H9 (cell line): Measurements from ENCODE around the gene TIMP1. TPM values are rescaled to one million over a fixed set of nuclear protein-coding genes. Genes with fewer than 3 reads are reported as not detected.

ENCODE experiments used
- DNase-seq: peaks from one replicate; pipeline ENCODE4 v3.0.0-alpha.2; 2017
- H2AFZ ChIP-seq: one replicate; pipeline ENCODE4 v1.6.1; 2013; ENCODE audit warnings: mild to moderate bottlenecking, low read length, control low read depth, moderate library complexity
- H2AK5ac ChIP-seq: 2 replicates; pipeline ENCODE4 v1.6.1; 2013; ENCODE audit warnings: low read length, control low read depth, mixed read lengths; ENCODE audit not compliant: insufficient read length
- H2BK120ac ChIP-seq: one replicate; pipeline ENCODE4 v1.6.1; 2013; ENCODE audit warnings: low read depth, mild to moderate bottlenecking, low read length, control low read depth, inconsistent platforms; ENCODE audit not compliant: poor library complexity, severe bottlenecking
- H2BK12ac ChIP-seq: 2 replicates; pipeline ENCODE4 v1.6.1; 2013; ENCODE audit warnings: low read length, control low read depth, mixed read lengths, low read depth; ENCODE audit not compliant: insufficient read length
- H2BK15ac ChIP-seq: 2 replicates; pipeline ENCODE4 v1.6.1; 2013; ENCODE audit warnings: low read depth, low read length, control low read depth
- H2BK20ac ChIP-seq: one replicate; pipeline ENCODE4 v1.6.1; 2013; ENCODE audit warnings: low read depth, mild to moderate bottlenecking, low read length, control low read depth, inconsistent platforms; ENCODE audit not compliant: poor library complexity, severe bottlenecking
- H2BK5ac ChIP-seq: 2 replicates; pipeline ENCODE4 v1.6.1; 2013; ENCODE audit warnings: low read length, control low read depth, mixed read lengths; ENCODE audit not compliant: insufficient read length
- H3K14ac ChIP-seq: 2 replicates; pipeline ENCODE4 v1.6.1; 2013; ENCODE audit warnings: low read length, control low read depth; ENCODE audit not compliant: insufficient read depth
- H3K18ac ChIP-seq: 2 replicates; pipeline ENCODE4 v1.6.1; 2013; ENCODE audit warnings: low read depth, mild to moderate bottlenecking, mixed read lengths, low read length, control low read depth; ENCODE audit not compliant: insufficient read length
- H3K23ac ChIP-seq: 2 replicates; pipeline ENCODE4 v1.6.1; 2013; ENCODE audit warnings: low read length, control low read depth, mixed read lengths, low read depth; ENCODE audit not compliant: insufficient read length
- H3K23me2 ChIP-seq: 2 replicates; pipeline ENCODE4 v1.6.1; 2013; ENCODE audit warnings: low read depth, mild to moderate bottlenecking, mixed read lengths, low read length, control low read depth; ENCODE audit not compliant: insufficient read length, poor library complexity, severe bottlenecking
- H3K27ac ChIP-seq: 2 replicates; pipeline ENCODE4 v1.5.1; 2013; ENCODE audit warnings: low read length, control low read depth, mixed read lengths, low read depth; ENCODE audit not compliant: insufficient read length
- H3K27me3 ChIP-seq: 2 replicates; pipeline ENCODE4 v1.6.1; 2013; ENCODE audit warnings: low read length, control low read depth, inconsistent platforms; ENCODE audit not compliant: insufficient read depth
- H3K4ac ChIP-seq: 2 replicates; pipeline ENCODE4 v1.6.1; 2013; ENCODE audit warnings: low read depth, mild to moderate bottlenecking, control low read depth, inconsistent platforms, low read length, moderate library complexity
- H3K4me1 ChIP-seq: 2 replicates; pipeline ENCODE4 v1.6.1; 2013; ENCODE audit warnings: low read length, control low read depth, inconsistent platforms; ENCODE audit not compliant: insufficient read depth
- H3K4me2 ChIP-seq: 2 replicates; pipeline ENCODE4 v1.6.1; 2013; ENCODE audit warnings: low read length, control low read depth, mixed read lengths; ENCODE audit not compliant: insufficient read length, insufficient read depth
- H3K56ac ChIP-seq: 2 replicates; pipeline ENCODE4 v1.6.1; 2013; ENCODE audit warnings: low read depth, mild to moderate bottlenecking, mixed read lengths, low read length, control low read depth; ENCODE audit not compliant: insufficient read length
- H3K79me1 ChIP-seq: 2 replicates; pipeline ENCODE4 v1.6.1; 2013; ENCODE audit warnings: low read depth, mild to moderate bottlenecking, moderate library complexity, low read length, control low read depth, inconsistent platforms; ENCODE audit not compliant: insufficient read depth, poor library complexity, severe bottlenecking
- H3K79me2 ChIP-seq: 2 replicates; pipeline ENCODE4 v1.6.1; 2013; ENCODE audit warnings: low read length, control low read depth, inconsistent platforms; ENCODE audit not compliant: insufficient read depth
- H3K9ac ChIP-seq: 2 replicates; pipeline ENCODE4 v1.6.1; 2013; ENCODE audit warnings: low read length, control low read depth, mixed read lengths; ENCODE audit not compliant: insufficient read length; ENCODE audit errors: extremely low read depth
- H3K9me3 ChIP-seq: one replicate; pipeline ENCODE4 v1.6.1; 2013; ENCODE audit warnings: low read depth, low read length, inconsistent platforms; ENCODE audit not compliant: control insufficient read depth
- H3T11ph ChIP-seq: one replicate; pipeline ENCODE4 v1.6.1; 2013; ENCODE audit warnings: mild to moderate bottlenecking, low read length, control low read depth, inconsistent platforms
- H4K20me1 ChIP-seq: one replicate; pipeline ENCODE4 v1.6.1; 2013; ENCODE audit not compliant: control insufficient read depth, insufficient read length, insufficient read depth
- H4K5ac ChIP-seq: 2 replicates; pipeline ENCODE4 v1.6.1; 2013; ENCODE audit warnings: low read depth, mild to moderate bottlenecking, mixed read lengths, low read length, control low read depth; ENCODE audit not compliant: insufficient read length
- H4K8ac ChIP-seq: replicated peaks from 2 replicates; pipeline ENCODE4 v1.6.1; 2013; ENCODE audit warnings: low read length, control low read depth, mixed read lengths, low read depth; ENCODE audit not compliant: insufficient read length
- H4K91ac ChIP-seq: 2 replicates; pipeline ENCODE4 v1.6.1; 2013; ENCODE audit warnings: low read depth, mild to moderate bottlenecking, moderate library complexity, mixed read lengths, low read length, control low read depth; ENCODE audit not compliant: insufficient read length
- H3K27ac Mint-ChIP-seq, 3 experiments: 2 replicates in 2 of 3; 3 replicates in 1 of 3; pipeline ENCODE4 v1.8.0; 2020 to 2021; ENCODE audit warnings: mixed read lengths in 3 of 3, mild to moderate bottlenecking in 1 of 3, moderate library complexity in 1 of 3
- H3K27me3 Mint-ChIP-seq: 2 replicates; pipeline ENCODE4 v1.8.0; 2021; ENCODE audit warnings: low read depth, mild to moderate bottlenecking, moderate library complexity, mixed read lengths
- H3K36me3 Mint-ChIP-seq, 3 experiments: 2 replicates in 2 of 3; 3 replicates in 1 of 3; pipeline ENCODE4 v1.8.0; 2020 to 2021; ENCODE audit warnings: low read depth in 3 of 3, mixed read lengths in 3 of 3; ENCODE audit not compliant: insufficient read depth in 1 of 3
- H3K4me1 Mint-ChIP-seq, 2 experiments: 2 replicates each; pipeline ENCODE4 v1.8.0; 2020; ENCODE audit warnings: mixed read lengths in 2 of 2
- H3K4me3 Mint-ChIP-seq, 2 experiments: 2 replicates in 1 of 2; 3 replicates in 1 of 2; pipeline ENCODE4 v1.8.0; 2020 to 2021; ENCODE audit warnings: mild to moderate bottlenecking in 2 of 2, mixed read lengths in 2 of 2, moderate library complexity in 1 of 2
- H3K9me3 Mint-ChIP-seq, 2 experiments: 2 replicates in 1 of 2; 3 replicates in 1 of 2; pipeline ENCODE4 v1.8.0; 2020; ENCODE audit warnings: mild to moderate bottlenecking in 2 of 2, mixed read lengths in 2 of 2, moderate library complexity in 1 of 2
- WGBS: extraction: QIAGEN DNeasy Blood & Tissue Kit; methylation state at CpG from one replicate; pipeline ENCODE4 v1.1.7; 2013; ENCODE audit warnings: missing lambda C conversion rate, low lambda C conversion rate, mixed read lengths; ENCODE audit not compliant: insufficient read length; ENCODE audit errors: extremely low coverage; 5-methylcytosine and 5-hydroxymethylcytosine counted together
- total RNA-seq: library from RNA; stranded (reverse); gene quantifications from 2 replicates; pipeline ENCODE4 v1.2.1, GENCODE V29; 2021
- TF ChIP-seq, protein P1 (sequence below): fragments of 200-600 bp; sonication (generic); conservative IDR thresholded peaks from 3 replicates; pipeline ENCODE4 v1.8.0; 2021; ENCODE audit warnings: antibody characterized with exemption, mild to moderate bottlenecking

Gene TIMP1
- total RNA-seq, 1 experiment from 2014 or later, result 65.1 TPM

DNA sequence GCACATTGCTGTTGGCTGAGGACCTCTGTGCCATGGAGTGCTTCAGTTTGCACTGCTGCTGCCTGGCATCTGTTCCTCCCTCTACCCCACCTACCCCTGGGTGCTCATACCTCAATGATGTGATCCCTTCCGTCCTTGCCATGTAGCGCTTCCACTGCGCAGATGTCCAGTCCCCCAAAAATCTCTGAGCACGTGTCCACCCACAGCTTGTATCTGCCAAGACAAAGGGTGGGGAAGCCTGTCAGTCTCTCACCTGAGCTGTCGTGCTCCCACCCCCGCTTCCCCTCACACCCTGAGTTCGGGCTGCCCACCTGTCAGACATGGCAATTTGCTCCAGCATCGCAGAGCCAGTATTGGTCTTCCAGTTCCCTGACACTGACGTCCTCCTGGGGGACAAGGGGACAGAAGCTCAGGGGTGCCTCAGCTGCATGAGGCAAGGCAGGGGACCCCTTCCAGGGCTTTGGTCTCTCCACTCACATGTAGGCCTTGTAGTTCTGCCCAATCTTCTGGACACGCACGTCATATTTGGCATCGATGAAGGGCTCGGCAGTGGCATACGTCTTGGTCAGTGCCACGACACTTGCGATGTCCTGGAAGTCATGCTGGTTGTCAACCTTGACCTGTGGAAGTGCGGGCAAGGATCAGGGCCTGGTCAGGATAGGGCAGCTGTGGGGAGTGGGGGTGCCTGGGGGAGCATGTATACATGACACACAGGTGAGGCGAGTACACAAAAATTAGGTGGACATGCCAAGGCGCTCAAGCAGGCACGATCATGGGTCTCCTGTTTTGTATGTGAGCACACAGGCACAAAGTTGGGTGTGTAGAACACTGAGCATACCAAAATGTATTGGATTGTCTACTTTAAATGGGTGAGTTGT is 6.0 kb upstream of the TIMP1 start:
- Histone ChIP-seq H2BK15ac (no peak overlapping the region), H3K56ac (no peak overlapping the region), H4K8ac (no peak overlapping the region), H3K4me2 (no peak overlapping the region), H2AK5ac (no peak overlapping the region), H3K23me2 (no peaks in the 10 kb centered on the region), H3K9me3 (peaks cover 28% of the 10 kb centered on the region), H3K4me1 (peaks cover 3% of the 10 kb centered on the region; the same call in 1 of the 2 replicates), H4K5ac (no peak overlapping the region), H3K79me2 (no peaks in the 10 kb centered on the region), H4K20me1 (no peaks in the 10 kb centered on the region), H2BK5ac (no peak overlapping the region), H2BK120ac (no peak overlapping the region), H3K14ac (no peak overlapping the region), H3K4ac (no peak overlapping the region), H3K9ac (no peak overlapping the region), H3K27me3 (no peaks in the 10 kb centered on the region), H3K27ac (no peak overlapping the region), H3K23ac (no peak overlapping the region), H3K18ac (no peak overlapping the region), H2BK12ac (no peak overlapping the region), H2BK20ac (no peak overlapping the region), H3T11ph (no peak overlapping the region), H4K91ac (no peak overlapping the region), H2AFZ (no peak overlapping the region), H3K79me1 (no peaks in the 10 kb centered on the region)
- Mint-ChIP-seq H3K27ac (no peak overlapping the region), H3K36me3 (peaks cover 17 to 23% (median 18%) of the 10 kb centered on the region in 3 experiments), H3K27me3 (peaks cover 3% of the 10 kb centered on the region; the same call in 1 of the 2 replicates), H3K9me3 (peaks cover 73 to 85% of the 10 kb centered on the region in 2 experiments), H3K4me3 (no peak overlapping the region), H3K4me1 (peaks cover 13 to 35% of the 10 kb centered on the region in 2 experiments)
- TF ChIP-seq, protein P1, sequence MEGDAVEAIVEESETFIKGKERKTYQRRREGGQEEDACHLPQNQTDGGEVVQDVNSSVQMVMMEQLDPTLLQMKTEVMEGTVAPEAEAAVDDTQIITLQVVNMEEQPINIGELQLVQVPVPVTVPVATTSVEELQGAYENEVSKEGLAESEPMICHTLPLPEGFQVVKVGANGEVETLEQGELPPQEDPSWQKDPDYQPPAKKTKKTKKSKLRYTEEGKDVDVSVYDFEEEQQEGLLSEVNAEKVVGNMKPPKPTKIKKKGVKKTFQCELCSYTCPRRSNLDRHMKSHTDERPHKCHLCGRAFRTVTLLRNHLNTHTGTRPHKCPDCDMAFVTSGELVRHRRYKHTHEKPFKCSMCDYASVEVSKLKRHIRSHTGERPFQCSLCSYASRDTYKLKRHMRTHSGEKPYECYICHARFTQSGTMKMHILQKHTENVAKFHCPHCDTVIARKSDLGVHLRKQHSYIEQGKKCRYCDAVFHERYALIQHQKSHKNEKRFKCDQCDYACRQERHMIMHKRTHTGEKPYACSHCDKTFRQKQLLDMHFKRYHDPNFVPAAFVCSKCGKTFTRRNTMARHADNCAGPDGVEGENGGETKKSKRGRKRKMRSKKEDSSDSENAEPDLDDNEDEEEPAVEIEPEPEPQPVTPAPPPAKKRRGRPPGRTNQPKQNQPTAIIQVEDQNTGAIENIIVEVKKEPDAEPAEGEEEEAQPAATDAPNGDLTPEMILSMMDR, result no peak
- no CpG with 5 or more reads among the region's 20 CpGs for WGBS
- DNase-seq, result no peak
